Measurements from ENCODE around the gene GAMT.

The GAMT gene

GRCh38 chr19:1350867-1351266 lies 50.5 kb downstream of the GAMT start:
- no peak overlapping the region for H3K4me3 ChIP-seq (ENCODE audit: low read depth, low read length)
- no peak for TF ChIP-seq MAX (IDR thresholded peaks at IDR 0.05; ENCODE audit: low read depth, low read length)
- no peak for TF ChIP-seq POLR2A (IDR thresholded peaks at IDR 0.05; ENCODE audit: extremely low read depth, insufficient read length)
- no peak for TF ChIP-seq CTCF (IDR thresholded peaks at IDR 0.05; ENCODE audit: low read depth, low read length)
- no peak for TF ChIP-seq MYC (IDR thresholded peaks at IDR 0.05; ENCODE audit: low read depth, low read length)
- no peak for DNase-seq (ENCODE audit: low read depth)

DNA sequence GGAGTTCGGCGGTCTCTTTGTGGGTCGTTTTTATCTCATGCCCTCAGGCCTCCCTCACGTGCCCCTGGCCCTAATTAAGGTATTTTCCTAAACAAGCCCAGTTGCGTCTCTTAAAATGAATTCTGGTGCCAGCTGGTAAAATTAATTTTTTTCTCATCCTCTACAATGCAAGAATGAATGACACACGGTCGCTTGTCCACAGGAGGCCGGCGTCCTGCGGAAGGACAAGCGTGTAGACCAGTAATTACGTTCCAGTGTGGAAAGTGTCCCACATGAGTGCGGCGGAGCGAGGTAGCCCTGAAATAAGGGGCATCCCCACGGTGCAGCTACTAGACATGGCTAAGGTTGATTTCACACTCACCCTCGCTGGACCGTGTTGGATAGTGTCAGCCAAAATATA lies 52.1 kb downstream of the GAMT start:
- H3K4me3 ChIP-seq (ENCODE audit: low read depth, low read length) = no peak overlapping the region
- no peak for TF ChIP-seq MAX (IDR thresholded peaks at IDR 0.05; ENCODE audit: low read depth, low read length)
- no peak for TF ChIP-seq MYC (IDR thresholded peaks at IDR 0.05; ENCODE audit: low read depth, low read length)
- no peak for TF ChIP-seq CTCF (IDR thresholded peaks at IDR 0.05; ENCODE audit: low read depth, low read length)
- no peak for TF ChIP-seq POLR2A (IDR thresholded peaks at IDR 0.05; ENCODE audit: extremely low read depth, insufficient read length)
- DNase-seq (ENCODE audit: low read depth) = no peak

Measured in NB4 (cell line).